NCI-H2171 treated with DMSO at 0.1 percent for 48 hours (cell line): ENCODE results near the gene ERVFRD-1.
"Not testable (repeated sequence)": the region's sequence is repeated elsewhere in the genome, so short reads cannot be mapped to it uniquely, and the experiment has no call there.

Experiments used
- DNase-seq: peaks from one replicate; lab custom pipeline; 2025; lab: John Stamatoyannopoulos, UW

Gene ERVFRD-1

DNA sequence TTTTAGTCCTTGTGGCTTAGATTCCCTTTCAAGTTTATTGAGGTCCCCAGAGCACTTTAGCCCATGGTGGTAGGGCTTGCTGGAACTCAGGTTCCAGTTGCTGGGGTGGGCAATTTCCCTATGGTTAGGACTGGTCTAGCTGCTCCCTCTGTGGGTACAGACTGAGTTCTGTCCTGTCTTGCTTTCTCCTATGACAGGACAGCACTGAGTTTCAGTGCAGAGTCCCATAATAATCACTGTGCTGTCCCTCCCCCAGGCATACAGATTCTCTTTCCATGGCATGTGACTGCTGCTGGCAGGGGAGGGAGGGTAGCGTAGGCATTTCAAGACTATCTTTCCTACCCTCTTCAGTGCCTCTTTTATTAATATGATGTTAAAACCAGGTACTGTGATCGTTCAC lies 17.1 kb upstream of the ERVFRD-1 start:
- DNase-seq, result no peak

DNA sequence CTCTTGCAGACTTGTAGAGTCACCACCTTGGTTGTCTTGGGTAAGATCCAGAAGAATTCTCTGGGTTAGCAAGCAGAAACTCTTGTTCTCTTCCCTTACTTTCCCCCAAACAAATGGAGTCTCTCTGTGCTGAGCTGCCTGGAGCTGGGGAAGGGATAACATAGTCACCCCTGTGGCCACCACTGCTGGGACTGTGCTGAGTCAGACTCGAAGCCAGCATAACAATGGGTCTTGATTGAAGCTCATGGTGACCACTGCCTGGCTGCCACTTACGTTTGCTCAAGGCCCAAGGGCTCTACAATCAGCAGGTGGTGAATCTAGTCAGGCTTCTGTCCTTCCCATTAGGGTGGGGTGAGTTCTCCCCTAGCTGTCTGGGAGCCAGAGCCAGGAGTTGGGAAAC lies 15.4 kb upstream of the ERVFRD-1 start:
- no peak for DNase-seq

DNA sequence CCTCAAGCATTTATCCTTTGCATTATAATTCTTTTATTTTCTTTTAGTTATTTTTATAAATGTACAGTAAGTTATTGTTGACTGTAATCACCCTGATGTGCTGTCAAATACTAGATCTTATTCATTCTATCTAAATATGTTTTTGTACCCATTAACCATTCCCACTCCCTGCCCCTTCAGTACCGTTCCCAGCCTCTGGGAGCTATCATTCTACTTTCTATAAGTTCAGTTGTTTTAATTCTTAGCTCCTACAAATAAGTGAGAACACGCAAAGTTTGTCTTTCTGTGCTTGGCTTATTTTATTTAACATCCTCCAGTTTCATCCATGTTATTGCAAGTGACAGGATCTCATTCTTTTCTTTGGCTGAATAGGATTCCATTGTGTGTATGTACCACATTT lies 12.5 kb upstream of the ERVFRD-1 start:
- no peak for DNase-seq

DNA sequence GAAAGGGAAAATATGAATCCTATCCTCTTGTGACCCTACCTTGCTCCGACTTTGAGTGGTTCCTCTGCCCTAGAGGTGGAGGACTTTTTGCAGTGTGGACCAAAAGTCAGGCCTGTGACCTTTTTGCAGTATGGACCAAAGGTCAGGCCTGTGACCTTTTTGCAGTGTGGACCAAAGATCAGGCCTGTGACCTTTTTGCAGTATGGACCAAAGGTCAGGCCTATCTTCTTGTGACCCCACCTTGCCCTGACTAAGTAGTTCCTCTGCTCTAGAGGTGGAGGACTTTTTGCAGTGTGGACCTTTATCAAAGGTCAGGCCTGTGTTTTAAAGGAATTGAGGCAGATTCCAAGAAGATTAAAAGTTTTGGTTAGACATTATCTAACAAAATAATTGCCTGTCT lies 10.9 kb upstream of the ERVFRD-1 start:
- no peak for DNase-seq

DNA sequence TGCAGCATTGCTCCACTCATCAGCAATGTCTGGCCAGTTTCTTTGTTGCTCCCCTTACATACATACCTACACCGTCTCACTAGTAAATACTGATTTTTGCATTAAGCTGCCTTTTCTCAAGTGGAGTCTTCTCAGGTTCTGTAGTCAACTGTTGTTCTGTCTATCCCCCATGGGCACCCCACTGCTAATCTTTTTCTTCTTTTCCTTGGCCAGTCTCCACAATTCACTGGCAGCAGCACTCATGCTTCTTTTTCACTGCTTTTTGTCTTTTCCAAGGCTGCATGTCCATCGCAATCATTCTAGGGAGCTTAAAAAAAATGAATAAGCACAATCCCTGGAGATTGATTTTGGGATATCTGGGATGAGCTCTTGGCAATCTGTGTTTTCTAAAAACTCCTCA lies 10.3 kb upstream of the ERVFRD-1 start:
- DNase-seq, result no peak

DNA sequence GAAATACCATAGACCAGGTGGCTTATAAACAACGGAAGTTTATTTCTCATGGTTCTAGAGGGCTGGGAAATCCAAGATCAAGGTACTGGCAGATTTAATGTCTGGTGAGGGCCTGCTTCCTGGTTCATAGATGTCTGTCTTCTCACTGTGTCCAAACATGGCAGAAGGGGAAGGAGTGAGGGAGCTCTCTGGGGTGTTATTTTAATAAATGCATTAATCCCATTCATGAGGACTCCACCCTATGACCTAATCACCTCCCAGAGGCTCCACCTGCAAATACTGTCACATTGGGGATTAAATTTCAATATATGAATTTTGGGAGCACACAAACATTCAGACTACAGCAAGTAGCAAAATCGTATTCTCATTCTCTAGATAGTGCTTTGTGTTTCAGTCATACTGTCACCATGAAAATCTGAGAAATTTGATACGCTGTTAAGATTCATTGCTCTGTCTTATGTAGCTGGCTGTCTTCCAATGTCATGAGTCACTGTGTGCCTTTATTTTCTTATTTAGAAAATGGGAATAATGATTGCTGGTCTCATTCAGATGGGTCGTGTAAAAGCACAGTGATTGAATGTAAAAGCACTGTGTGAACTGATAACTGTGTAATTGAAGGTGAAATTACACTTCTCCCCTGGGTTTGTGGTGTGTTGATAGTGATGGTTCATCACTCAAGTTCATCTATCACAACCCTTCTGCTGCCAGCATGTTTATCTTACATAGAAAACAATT lies 8.9 kb upstream of the ERVFRD-1 start:
- peak; percentile 75 for DNase-seq

DNA sequence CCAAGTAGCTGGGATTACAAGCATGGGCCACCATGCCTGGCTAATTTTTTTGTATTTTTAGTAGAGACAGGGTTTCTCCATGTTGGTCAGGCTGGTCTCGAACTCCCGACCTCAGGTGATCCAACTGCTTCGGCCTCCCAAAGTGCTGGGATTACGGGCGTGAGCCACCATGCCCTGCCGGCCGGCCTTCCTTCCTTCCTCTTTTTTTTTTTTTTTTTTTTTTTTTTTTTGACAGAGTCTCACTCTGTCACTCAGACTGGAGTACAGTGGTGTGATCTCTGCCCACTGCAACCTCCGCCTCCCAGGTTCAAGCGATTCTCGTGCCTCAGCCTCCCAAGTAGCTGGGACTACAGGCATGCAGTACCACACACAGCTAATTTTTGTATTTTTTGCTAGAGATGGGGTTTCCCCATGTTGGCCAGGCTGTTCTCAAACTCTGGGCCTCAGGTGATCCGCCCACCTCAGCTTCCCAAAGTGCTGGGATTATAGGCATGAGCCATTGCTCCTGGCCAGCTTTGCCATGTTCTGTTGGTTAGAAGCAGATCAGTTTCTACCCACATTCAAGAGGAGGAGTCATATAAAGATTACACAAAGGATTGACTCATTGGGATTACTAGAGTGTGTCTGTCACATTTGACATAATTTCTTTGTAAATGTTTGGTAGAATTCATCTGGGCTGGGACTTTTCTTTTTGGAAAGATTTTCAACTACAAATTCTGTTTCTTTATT lies 4.4 kb upstream of the ERVFRD-1 start:
- DNase-seq, result not testable (repeated sequence)

DNA sequence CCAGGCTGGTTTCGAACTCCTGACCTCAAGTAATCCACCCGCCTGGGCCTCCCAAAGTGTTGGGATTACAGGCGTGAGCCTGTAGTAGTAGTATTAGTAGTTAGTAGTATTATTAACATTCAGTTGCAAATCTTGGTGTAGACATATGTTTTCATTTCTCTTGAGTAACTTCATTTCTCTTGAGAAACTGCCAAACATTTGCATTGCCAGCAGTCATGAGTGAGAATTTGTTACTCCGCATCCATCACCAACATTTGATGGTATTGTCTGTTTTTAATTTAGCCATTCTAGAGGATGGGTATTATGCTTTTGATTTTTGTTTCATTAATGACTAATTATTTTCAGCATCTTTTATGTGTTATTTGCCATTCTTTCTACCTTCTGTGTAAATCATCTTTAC lies 1.5 kb upstream of the ERVFRD-1 start:
- DNase-seq, result no peak

DNA sequence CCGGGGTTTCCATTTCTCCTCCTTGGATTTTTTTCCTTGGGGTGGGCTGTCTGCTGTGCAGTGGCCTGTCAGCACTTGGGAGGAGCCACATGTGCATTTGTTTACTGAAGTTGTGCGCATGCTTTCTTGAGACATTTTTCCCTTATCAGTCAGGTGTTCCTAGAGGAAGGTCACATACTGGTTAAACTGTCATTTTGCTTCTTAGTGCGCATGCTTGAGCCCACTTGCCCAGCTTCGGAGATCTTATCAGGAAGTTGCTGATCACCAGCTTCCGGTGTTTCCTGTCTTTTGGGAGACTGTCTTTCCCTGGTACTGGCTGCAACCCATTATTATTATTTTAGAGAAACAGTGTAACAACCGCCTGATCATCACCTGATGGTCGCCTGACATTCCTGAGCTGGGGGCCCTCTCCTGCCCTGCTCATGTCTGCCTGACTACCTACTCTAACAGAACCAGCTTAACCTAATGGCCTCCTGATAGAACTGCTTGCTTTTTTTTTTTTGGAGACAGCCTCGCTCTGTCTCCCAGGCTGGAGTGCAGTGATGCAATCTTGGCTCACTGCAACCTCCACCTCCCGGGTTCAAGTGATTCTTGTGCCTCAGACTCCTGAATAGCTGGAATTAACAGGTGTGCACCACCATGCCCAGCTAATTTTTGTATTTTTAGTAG lies 378 bp upstream of the ERVFRD-1 start:
- DNase-seq, result no peak

DNA sequence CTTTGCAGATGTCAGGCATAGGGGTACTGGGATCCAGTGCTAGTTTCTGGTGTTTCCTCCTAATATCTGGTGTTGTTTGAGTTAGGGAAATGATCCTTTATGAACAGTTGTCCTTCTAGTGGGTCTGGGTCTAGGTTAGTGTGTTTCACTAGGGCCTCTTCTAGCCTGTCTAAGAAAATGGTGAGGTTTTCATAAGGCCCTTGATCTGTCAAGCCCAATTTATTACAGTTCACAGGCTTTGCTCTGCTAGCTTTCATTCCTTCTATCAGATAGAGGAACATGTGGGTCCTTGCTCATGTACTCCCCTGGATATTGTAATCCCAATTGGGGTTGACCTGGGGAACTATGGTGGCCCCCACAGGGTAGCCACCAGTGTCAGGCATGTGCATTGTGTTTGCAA lies 2.8 kb downstream of the ERVFRD-1 start:
- DNase-seq, result no peak

DNA sequence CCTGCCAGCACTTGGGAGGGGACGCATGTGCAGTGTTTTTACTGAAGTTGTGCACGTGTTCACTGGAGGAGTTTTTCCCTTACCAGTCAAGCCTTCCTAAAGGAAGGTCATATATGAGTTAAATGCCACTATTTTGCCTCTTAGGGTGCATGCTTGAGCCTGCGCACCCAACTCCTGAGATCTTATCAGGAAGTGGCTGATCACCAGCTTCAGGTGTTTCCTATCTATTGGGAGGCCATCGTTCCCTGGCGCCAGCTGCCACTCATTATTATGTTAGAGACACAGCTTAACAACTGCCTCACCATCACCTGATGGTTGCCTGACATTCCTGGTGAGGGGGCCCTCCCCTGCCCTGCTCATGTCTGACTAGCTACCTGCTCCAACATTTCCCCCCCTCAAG lies 8.5 kb downstream of the ERVFRD-1 start:
- DNase-seq, result no peak

DNA sequence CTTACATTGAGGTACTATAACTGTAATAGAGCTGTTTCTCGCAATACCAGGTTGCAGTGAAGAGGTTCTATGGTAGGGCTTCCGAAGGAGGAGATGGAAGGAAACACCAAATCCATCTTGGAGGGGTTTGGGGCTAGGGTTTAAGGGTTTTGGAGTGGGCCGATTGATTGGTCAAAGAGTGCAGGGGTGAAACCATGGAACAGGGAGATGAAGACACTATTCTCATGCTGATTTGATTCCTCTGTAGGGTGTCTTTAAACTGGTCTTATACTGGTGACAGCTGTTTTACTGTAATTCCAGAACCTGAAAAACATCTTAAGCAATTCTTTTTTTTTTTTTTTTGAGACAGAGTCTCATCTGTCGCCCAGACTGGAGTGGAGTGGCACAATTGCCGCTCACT lies 10.1 kb downstream of the ERVFRD-1 start:
- DNase-seq, result peak; percentile 5

DNA sequence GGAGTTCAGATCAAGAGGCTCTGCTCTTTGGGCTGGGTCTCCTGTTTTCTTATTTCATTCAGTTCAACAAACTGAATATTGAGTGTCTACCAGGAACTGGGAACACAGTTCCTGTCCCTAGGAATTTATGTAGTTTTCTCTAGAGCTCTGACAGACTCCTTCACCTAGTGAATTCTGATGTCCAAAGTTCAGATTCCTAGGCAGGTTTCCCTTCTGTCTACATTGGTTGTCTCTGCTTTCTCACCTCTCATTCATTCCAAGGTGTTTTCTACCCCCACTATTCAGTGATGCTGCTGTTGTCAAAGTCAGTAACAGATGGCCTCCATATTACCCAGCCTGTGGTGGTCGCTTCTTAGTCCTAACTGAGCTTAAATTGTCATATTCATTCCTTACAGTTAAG lies 13.5 kb downstream of the ERVFRD-1 start:
- no peak for DNase-seq

DNA sequence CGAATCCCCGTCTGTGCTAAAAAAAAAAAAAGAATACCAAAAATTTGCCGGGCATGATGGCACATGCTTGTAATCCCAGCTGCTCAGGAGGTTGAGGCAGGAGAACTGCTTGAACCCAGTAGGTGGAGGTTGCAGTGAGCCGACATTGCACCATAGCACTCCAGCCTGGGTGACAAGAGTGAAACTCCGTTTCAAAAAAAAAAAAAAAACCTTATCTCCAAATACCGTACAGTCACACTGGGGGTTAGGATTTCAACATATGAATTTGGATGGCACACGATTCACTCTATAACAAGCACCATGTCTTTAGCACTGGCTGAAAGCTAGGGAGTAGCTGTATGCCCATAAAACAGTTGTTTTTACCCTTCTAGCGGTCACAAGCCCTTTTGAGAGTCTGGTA lies 14.0 kb downstream of the ERVFRD-1 start:
- DNase-seq, result no peak

DNA sequence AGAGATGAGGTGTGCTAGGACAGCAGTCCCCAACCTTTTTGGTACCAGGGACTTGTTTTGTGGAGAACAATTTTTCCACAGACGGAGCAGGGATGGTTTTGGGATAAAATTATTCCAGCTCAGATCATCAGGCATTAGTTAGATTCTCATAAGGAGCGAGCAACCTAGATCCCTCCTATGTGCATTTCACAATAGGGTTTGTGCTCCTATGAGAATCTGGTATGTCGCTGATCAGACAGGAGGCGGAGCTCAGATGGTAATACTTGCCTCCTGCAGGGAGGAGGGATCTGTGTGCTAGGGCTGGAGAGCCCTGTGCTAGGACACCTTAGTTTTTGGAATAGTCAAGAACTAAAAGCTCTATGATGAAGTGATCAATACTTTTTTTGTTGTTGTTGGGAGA lies 15.4 kb downstream of the ERVFRD-1 start:
- no peak for DNase-seq

DNA sequence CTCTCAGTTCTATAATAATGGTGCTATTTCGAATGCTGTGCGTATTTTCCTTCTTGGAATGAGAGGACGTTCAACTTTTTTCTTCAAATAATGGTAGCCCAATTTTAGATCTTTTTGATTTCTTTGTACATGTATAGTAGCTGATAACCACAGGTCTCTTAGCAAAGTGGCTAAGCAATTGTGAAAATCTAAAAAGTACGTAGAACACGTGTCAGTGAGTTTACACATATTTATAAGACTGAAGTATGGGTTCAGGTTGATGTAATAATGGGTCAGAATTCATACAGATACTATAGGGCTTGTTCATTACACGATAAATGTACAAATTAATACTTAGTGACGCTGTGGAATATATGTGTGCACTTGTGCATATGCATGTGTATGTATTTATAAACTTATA lies 16.6 kb downstream of the ERVFRD-1 start:
- DNase-seq, result no peak

DNA sequence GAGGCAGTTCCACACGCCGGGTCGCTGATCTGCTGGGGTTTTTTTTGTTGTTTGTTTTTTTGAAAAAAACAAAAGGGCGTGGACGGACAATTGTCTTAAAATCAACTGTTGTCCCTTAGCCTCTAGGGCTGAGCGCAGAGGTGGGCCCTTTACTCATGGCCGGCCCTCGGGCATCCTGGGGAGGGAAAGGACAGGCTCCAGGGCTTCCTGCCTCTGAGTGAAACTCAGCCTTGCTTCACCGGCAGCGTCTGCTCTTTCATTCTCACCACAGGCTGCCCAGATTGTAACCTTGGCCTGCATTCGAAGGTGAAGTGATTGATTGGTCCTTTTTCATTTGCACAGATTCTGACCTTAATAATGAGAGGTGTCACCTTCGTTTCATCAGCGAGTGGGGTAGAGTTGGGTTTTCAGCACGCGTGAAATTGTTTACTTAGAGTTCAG lies 17.1 kb downstream of the ERVFRD-1 start:
- peak; percentile 59 for DNase-seq

DNA sequence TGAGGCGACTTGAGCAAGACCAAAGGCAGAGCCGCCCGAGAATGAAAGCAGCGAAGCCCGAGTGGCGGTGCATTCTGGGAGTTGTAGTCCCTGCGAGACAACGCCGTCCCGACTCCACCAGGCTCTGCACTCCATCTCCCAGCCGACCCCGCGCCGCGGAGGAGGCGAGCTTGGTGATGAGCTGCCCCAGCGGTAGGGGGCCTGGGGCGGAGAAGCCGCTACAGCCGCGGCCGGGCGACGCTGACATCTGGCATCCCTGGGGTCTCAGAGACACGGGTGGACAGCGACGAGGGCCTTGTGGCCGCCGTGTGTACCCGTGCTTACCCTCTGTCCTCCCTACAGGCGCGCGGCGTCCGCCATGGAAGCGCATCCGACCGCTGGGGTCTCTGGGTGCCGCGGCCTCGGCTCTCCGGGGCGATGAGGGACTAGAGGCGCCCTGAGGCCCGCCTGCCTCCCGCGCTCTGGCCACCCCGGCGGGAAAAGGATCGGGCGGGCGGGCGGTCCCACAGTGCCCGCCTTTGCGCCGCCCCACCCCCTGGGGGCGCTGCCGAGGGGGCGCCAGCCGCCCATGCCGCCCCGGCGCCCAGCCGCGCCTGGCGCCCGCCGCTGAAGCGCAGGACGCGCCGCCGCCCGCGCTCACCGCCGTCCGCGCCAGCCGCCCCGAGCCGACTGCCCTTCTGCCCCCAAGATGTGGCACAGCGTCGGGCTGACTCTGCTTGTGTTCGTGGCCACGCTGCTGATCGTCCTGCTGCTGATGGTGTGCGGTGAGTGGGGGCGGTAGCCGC lies 17.7 kb downstream of the ERVFRD-1 start, which contains the start of gene SMIM13:
SMIM13 (plus strand) TSS at position 209 of the 785 bp plus-strand sequence; CDS start at position 689, 480 bp downstream.
- DNase-seq, result peak; percentile 96

DNA sequence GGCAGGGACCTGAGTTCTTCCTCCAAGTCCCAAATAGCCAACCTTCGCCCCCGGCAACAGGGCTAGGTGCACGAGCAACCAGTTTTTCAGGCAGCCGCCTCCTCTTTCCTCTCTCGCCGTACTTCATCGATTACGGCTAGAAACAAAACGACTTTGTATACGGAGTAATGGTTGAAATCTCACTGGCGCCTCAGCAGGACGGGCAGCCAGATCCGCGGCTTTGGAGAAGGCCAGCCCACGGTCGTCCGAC lies 18.2 kb downstream of the ERVFRD-1 start:
- no peak for DNase-seq

DNA sequence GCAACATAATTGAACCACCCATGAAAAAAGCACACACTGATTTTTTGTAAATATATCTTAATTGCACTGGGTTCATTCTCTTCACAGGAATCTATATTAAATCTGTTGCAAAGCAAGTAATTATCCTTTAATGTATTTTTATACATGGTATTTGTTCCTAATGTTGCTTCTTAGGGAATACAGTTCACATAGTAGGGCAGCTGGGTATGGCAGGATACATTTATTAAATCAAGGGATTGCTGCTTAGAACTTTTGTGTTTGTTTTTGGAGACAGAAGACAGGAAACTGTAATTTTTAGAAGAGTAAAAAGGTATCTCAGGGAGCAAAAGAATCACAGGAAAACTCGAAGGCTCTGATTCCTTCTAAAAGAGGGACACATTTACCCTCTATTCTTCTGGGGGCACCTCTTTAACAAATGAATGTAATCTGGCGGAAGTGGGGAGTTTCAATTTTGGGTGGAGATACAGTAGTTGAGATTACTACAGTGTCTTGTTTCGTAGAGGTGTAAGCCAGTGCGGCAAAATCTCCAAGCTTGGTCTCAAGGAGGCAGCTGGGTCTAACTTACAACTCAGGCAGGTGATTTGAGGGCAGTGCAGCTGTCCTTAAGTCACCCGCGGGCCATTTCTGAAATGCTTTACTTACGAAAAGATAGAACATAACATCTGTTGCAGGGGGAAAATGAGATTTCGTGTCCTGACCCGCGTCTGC lies 18.7 kb downstream of the ERVFRD-1 start:
- DNase-seq, result peak; percentile 78

DNA sequence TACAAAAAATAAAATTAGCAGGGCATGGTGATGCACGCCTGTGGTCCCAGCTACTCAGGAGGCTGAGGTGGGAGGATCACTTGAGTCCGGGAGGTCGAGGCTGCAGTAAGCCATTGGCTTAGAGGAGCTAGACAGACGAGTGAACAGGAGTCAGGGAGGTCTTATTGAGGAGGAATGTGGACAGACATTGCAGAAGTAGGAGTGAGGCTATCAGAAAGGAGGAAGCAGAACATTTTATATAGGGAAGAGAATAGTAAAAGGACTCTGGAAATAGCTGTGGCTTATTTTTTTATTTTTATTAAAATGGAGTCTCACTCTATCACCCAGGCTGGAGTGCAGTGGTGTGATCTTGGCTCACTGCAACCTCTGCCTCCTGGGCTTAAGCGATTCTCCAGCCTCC lies 20.4 kb downstream of the ERVFRD-1 start:
- not testable (repeated sequence) for DNase-seq

DNA sequence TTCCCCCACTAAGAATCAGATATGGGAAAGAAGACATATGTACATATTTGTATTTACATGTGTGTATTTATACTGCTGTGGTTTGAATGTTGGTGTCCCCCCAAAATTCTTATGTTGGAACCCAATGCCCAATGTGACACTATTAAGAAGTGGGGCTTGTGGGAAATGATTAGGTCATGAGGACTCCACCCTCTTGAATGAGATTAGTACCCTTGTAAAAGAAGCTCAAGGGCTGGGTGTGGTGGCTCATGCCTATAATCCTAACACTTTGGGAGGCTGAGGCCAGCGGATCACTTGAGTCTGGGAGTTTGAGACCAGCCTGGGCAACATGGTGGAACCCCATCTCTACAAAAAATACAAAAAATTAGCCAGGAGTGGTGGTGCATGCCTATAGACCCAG lies 21.8 kb downstream of the ERVFRD-1 start:
- DNase-seq, result no peak
